Measurements from ENCODE around the gene ZPR1.
A peak's percentile ranks its signal among the peaks of the same experiment; 100 is the strongest.

ZPR1 gene

GRCh38 chr11:116790167-116791001 is 2.6 kb upstream of the ZPR1 start:
- peaks cover 5% of the 10 kb centered on the region; the same call in 1 of the 2 replicates for H3K36me3 ChIP-seq (ENCODE audit: insufficient read depth, low read length)
- H3F3A ChIP-seq (ENCODE audit: low read depth): no peaks in the 10 kb centered on the region
- H3K9me3 ChIP-seq (ENCODE audit: insufficient read depth, low read depth, low read length): no peaks in the 10 kb centered on the region
- no peak overlapping the region for H2AFZ ChIP-seq (ENCODE audit: low read length)
- peaks cover 28% of the 10 kb centered on the region for H3K79me2 ChIP-seq (ENCODE audit: insufficient read depth, low read length)
- H4K20me1 ChIP-seq (ENCODE audit: insufficient read depth, low read length, poor library complexity, severe bottlenecking): peaks cover 9% of the 10 kb centered on the region
- H3K9ac ChIP-seq (ENCODE audit: low read depth, low read length, poor library complexity, severe bottlenecking): no peak overlapping the region
- TF ChIP-seq CTCF (conservative IDR thresholded peaks at IDR 0.05; ENCODE audit: low read length): no peak
- H3K9me2 ChIP-seq (replicated peaks; ENCODE audit: low read depth, low read length): no peaks in the 10 kb centered on the region
- peaks cover 23% of the 10 kb centered on the region for H3K4me1 ChIP-seq (ENCODE audit: insufficient read depth, low read length, poor library complexity, severe bottlenecking)
- H3K4me3 ChIP-seq (ENCODE audit: low read length, poor library complexity, severe bottlenecking): no peak overlapping the region
- no peak overlapping the region for H3K4me2 ChIP-seq (ENCODE audit: low read depth, low read length, poor library complexity, severe bottlenecking)
- no peaks in the 10 kb centered on the region for H3K27me3 ChIP-seq (ENCODE audit: insufficient read depth, low read length, poor library complexity, severe bottlenecking)

DNA sequence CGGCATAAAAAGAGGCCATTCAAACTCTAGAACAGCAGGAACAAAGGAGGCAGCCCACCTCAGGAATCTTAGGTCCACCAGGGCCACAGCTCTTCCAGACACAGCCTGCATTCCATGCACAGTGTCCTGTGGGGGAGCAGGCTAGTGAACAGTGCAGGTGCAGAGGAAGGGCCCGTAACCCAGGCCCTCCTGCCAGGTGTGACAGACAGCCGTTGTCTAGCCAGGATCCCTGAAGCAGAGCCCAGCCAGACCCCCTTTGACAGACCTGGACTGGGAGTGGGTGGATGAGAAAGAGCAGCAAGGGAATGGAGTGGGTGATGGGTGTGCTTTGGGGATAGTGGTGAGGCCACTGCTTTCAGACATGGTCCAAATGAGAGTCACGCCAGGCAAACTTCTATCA is 1.2 kb upstream of the ZPR1 start:
- H3K4me2 ChIP-seq (ENCODE audit: low read depth, low read length, poor library complexity, severe bottlenecking): peak overlapping the region; percentile 96
- no peak for TF ChIP-seq CTCF (conservative IDR thresholded peaks at IDR 0.05; ENCODE audit: low read length)
- TF ChIP-seq EZH2phosphoT487 (IDR thresholded peaks at IDR 0.05; ENCODE audit: borderline replicate concordance): no peak
- no peak overlapping the region for H2AFZ ChIP-seq (ENCODE audit: low read length)
- H3F3A ChIP-seq (ENCODE audit: low read depth): no peaks in the 10 kb centered on the region
- peaks cover 41% of the 10 kb centered on the region for H3K79me2 ChIP-seq (ENCODE audit: insufficient read depth, low read length)
- H3K4me3 ChIP-seq (ENCODE audit: low read length, poor library complexity, severe bottlenecking): peak overlapping the region; percentile 99
- H4K20me1 ChIP-seq (ENCODE audit: insufficient read depth, low read length, poor library complexity, severe bottlenecking): peaks cover 9% of the 10 kb centered on the region
- H3K9me3 ChIP-seq (ENCODE audit: insufficient read depth, low read depth, low read length): no peaks in the 10 kb centered on the region
- no peak overlapping the region for H3K9ac ChIP-seq (ENCODE audit: low read depth, low read length, poor library complexity, severe bottlenecking)
- no peaks in the 10 kb centered on the region for H3K27me3 ChIP-seq (ENCODE audit: insufficient read depth, low read length, poor library complexity, severe bottlenecking)
- peaks cover 27% of the 10 kb centered on the region for H3K4me1 ChIP-seq (ENCODE audit: insufficient read depth, low read length, poor library complexity, severe bottlenecking)
- H3K36me3 ChIP-seq (ENCODE audit: insufficient read depth, low read length): peaks cover 19% of the 10 kb centered on the region; the same call in 1 of the 2 replicates
- H3K9me2 ChIP-seq (replicated peaks; ENCODE audit: low read depth, low read length): no peaks in the 10 kb centered on the region

DNA sequence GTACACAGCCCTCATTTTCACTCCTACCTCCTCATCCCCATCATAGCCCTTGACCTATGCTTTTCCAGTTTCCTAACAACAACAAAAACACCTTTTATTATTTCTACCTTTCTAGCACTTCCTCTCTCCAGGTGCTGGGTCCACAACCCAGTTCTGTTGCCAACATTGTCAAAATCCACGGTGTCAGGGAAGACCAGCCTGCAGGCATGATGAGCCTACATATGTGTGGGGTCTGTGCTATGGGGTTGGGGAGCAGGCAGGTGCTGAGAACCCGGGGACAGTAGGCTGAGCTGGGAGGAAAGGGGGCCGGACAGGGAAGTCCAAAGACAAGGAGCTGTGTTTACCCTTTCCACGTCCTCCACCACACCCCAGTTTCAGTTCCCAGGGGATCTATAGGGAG is 711 bp upstream of the ZPR1 start:
- Histone ChIP-seq H3K9me3 (ENCODE audit: insufficient read depth, low read depth, low read length) (no peaks in the 10 kb centered on the region), H3K4me1 (ENCODE audit: insufficient read depth, low read length, poor library complexity, severe bottlenecking) (peaks cover 27% of the 10 kb centered on the region), H3K36me3 (ENCODE audit: insufficient read depth, low read length) (peaks cover 22% of the 10 kb centered on the region; the same call in 1 of the 2 replicates), H2AFZ (ENCODE audit: low read length) (peak overlapping the region; percentile 88), H3K79me2 (ENCODE audit: insufficient read depth, low read length) (peaks cover 41% of the 10 kb centered on the region), H3K9ac (ENCODE audit: low read depth, low read length, poor library complexity, severe bottlenecking) (peak overlapping the region; percentile 90), H4K20me1 (ENCODE audit: insufficient read depth, low read length, poor library complexity, severe bottlenecking) (peaks cover 12% of the 10 kb centered on the region), H3K4me2 (ENCODE audit: low read depth, low read length, poor library complexity, severe bottlenecking) (peak overlapping the region; percentile 96), H3K9me2 (replicated peaks; ENCODE audit: low read depth, low read length) (no peaks in the 10 kb centered on the region), H3F3A (ENCODE audit: low read depth) (no peaks in the 10 kb centered on the region), H3K27me3 (ENCODE audit: insufficient read depth, low read length, poor library complexity, severe bottlenecking) (no peaks in the 10 kb centered on the region), H3K4me3 (ENCODE audit: low read length, poor library complexity, severe bottlenecking) (peak overlapping the region; percentile 99)
- no peak for TF ChIP-seq EZH2phosphoT487 (IDR thresholded peaks at IDR 0.05; ENCODE audit: borderline replicate concordance)
- TF ChIP-seq CTCF (conservative IDR thresholded peaks at IDR 0.05; ENCODE audit: low read length): no peak
